Endothelial cell of coronary artery (primary cell): ENCODE results near the gene GALNT18. TPM values are rescaled to one million over a fixed set of nuclear protein-coding genes. Genes with fewer than 3 reads are reported as not detected.

Experiments
- total RNA-seq: library from RNA; depleted of rRNA; stranded (reverse); fragments of >200 nt; gene quantifications from 2 replicates; pipeline ENCODE4 v1.2.3, GENCODE V29; 2014

GALNT18 gene
- total RNA-seq, result 0.63 and 3.0 TPM in 2 replicates

DNA sequence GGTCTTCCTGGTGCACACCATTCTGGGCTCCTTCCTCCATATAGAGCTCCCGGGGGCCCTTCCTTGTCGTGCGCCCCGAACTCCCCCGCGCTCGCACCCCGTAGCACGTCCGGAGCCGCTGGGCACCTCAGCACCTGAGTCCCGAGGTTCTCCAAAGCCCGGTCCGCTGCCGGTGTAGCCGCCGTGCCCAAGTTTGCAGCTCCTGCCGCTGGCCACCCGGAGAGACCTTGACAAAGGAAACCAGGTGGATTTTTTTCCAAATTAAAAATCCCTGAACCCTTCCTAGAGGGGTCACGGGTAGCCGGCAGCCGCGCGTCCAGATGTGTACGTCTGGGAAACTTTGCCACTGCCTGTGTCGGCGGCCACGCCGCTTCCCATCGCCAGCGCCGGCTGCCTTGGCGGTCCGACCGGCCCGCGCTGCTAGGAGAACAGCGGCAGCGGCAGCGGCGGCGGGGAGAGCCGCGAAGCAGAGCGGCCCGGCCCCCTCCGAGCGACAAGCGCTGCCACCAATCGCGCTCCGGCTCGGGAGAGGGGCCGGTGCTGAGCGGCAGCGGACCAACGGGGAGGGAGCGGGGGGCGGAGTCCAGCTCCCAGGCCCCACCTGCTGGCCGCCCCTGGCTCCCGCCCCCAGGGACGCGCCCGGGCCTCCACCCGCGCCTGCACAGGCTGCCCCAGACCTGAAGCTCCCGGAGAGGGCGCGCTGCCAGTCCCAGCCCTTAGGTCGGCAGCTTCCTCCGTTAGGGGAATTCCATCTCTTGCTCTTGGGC is at the start of gene GALNT18:
TSS of gene GALNT18 (minus strand) at position 433 of the 767 bp plus-strand sequence.

GRCh38 chr11:11352878-11353277 is 268.9 kb downstream of the GALNT18 start, which contains the start of gene CSNK2A3:
TSS of gene CSNK2A3 (minus strand) at chr11:11353250. CDS start at chr11:11353119, 131 bp downstream.

Other genes starting within 250 kb of the GALNT18 start
- 63.1 and 91.7 TPM in 2 replicates for gene USP47, start 220.0 kb upstream of the GALNT18 start, total RNA-seq